Progenitor cell of endocrine pancreas (in vitro differentiated cells): Measurements from ENCODE around the gene STEAP1B. TPM values are rescaled to one million over a fixed set of nuclear protein-coding genes. Genes with fewer than 3 reads are reported as not detected.

ENCODE experiments used
- DNase-seq: peaks from one replicate; pipeline ENCODE4 v3.0.0; 2021; ENCODE audit warnings: low spot score; ENCODE audit not compliant: unreplicated experiment
- H3K27ac Mint-ChIP-seq: 2 replicates; pipeline ENCODE4 v1.8.0; 2021; ENCODE audit warnings: mild to moderate bottlenecking, moderate library complexity, mixed read lengths
- H3K27me3 Mint-ChIP-seq: 2 replicates; pipeline ENCODE4 v1.8.0; 2021; ENCODE audit warnings: mixed read lengths
- H3K36me3 Mint-ChIP-seq: 2 replicates; pipeline ENCODE4 v1.8.0; 2022; ENCODE audit warnings: mixed read lengths; ENCODE audit not compliant: insufficient read depth
- H3K4me1 Mint-ChIP-seq: 2 replicates; pipeline ENCODE4 v1.8.0; 2021; ENCODE audit warnings: low read depth, mixed read lengths
- H3K4me3 Mint-ChIP-seq: 2 replicates; pipeline ENCODE4 v1.8.0; 2021; ENCODE audit warnings: low read depth, mild to moderate bottlenecking, moderate library complexity, mixed read lengths
- H3K9me3 Mint-ChIP-seq: 2 replicates; pipeline ENCODE4 v1.8.0; 2021; ENCODE audit warnings: low read depth, mixed read lengths
- CTCF ChIP-seq: fragments of 200-600 bp; sonication (generic); IDR thresholded peaks from one replicate; pipeline ENCODE4 v1.5.0; 2021; ENCODE audit warnings: antibody characterized with exemption, mild to moderate bottlenecking; ENCODE audit not compliant: unreplicated experiment
- total RNA-seq: library from RNA; stranded (reverse); gene quantifications from 2 replicates; pipeline ENCODE4 v1.2.1, GENCODE V29; 2021

Gene STEAP1B
- total RNA-seq, 1 donor from 2014 or later, result 0.89 TPM

DNA sequence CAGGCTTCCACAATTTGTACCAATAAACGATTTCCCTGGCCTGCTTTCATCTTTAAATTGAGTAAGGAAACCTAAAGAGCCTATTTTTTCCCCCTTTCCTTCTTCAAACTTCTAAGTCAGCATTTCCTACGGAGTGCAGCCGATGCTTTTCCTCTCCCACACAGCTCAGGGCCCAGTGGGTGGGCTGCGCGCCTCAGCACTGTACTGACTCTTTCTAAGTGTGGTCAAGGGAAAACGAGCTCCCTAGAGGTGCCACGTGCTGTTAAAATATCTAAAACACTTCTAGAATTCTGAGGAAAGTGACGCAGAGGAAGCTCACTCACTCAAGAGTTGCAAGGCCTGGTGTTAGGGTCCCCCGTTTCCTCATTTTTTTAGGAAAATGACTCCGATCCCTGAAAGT lies 29.0 kb downstream of the STEAP1B start:
- H3K36me3 Mint-ChIP-seq, result no peaks in the 10 kb centered on the region
- no peak for DNase-seq
- no peaks in the 10 kb centered on the region for H3K4me1 Mint-ChIP-seq
- H3K27ac Mint-ChIP-seq, result no peak overlapping the region
- TF ChIP-seq CTCF, result no peak
- H3K9me3 Mint-ChIP-seq, result peaks cover 6% of the 10 kb centered on the region
- H3K27me3 Mint-ChIP-seq, result no peaks in the 10 kb centered on the region
- H3K4me3 Mint-ChIP-seq, result no peak overlapping the region

DNA sequence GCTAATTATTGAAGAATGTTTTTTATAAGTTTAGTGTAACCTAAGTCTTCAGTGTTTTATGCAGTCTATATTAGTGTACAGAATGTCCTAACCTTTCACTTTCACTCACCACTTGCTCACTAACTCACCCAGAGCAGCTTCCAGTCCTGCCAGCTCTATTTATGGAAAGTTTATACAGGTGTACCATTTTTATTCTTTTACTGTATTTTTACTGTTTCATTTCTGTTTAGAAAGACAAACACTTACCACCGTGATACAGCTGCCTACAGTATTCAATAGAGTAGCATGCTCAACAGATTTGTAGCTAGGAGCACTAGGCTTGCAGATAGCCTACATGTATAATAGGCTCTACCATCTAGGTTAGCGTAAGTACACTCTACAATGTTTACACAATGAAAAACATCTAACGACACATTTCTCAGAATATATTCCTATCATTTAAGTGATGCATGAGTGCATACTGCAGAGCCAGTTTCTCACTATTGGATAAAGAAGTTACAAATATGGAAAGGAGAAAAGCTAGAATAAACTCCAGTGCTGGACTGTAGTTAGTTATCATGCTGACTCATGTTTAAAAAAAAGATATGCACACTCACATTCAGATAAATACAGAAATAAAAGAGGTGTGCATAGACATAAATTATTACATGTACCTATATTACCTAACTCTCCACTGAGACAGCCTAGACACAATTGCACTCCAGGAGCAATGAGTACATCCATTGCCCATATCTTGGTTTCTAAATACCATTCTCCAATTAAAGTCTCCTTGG lies 30.4 kb downstream of the STEAP1B start:
- Mint-ChIP-seq H3K9me3 (peaks cover 6% of the 10 kb centered on the region), H3K4me3 (no peak overlapping the region), H3K36me3 (no peaks in the 10 kb centered on the region), H3K27me3 (no peaks in the 10 kb centered on the region), H3K27ac (no peak overlapping the region), H3K4me1 (no peaks in the 10 kb centered on the region)
- TF ChIP-seq CTCF, result no peak
- no peak for DNase-seq

DNA sequence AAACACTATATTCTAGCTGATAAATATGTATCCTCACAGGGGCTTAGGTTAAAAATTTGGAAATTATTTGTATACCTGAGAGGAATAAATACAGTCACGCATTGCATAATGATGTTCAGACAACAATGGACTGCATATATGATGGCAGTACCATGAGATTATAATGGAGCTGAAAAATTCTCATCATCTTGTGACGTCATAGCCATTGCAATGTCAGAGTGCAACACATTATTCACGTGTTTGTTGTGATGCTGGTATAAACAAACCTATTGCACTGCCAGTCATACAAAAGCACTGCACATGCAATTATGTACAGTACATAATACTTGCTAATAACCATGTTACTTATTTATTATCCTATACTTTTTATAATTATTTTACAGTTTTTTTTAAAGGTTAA lies 31.4 kb downstream of the STEAP1B start:
- no peak overlapping the region for H3K27ac Mint-ChIP-seq
- no peak for TF ChIP-seq CTCF
- no peak overlapping the region for H3K4me3 Mint-ChIP-seq
- DNase-seq, result no peak
- H3K4me1 Mint-ChIP-seq, result no peaks in the 10 kb centered on the region
- no peaks in the 10 kb centered on the region for H3K27me3 Mint-ChIP-seq
- H3K9me3 Mint-ChIP-seq, result peaks cover 6% of the 10 kb centered on the region
- no peaks in the 10 kb centered on the region for H3K36me3 Mint-ChIP-seq

DNA sequence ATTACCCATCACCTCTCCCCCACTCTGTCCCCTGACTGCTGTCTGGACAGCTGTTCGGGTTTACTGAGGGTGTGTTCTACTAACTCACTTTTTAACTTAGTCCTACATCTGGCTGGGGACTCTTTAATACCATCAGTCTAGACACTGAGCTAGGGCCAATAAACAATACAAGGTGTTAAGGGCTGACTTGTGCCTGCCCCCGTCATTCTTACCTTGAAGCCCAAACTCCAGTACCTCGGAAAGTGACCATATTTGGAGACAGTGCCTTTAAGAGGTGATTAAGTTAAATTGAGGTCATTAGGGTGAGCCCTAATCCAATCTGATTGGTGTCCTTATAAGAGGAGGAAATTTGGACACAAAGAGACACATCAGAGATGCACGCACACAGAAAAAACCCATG lies 35.7 kb downstream of the STEAP1B start:
- Mint-ChIP-seq H3K4me3 (no peak overlapping the region), H3K9me3 (peaks cover 2% of the 10 kb centered on the region), H3K36me3 (no peaks in the 10 kb centered on the region), H3K27ac (no peak overlapping the region), H3K27me3 (no peaks in the 10 kb centered on the region), H3K4me1 (no peaks in the 10 kb centered on the region)
- DNase-seq, result no peak
- no peak for TF ChIP-seq CTCF

- Mint-ChIP-seq H3K27me3 (no peaks in the 10 kb centered on the region), H3K9me3 (peaks cover 2% of the 10 kb centered on the region), H3K4me3 (no peak overlapping the region), H3K36me3 (no peaks in the 10 kb centered on the region), H3K4me1 (no peaks in the 10 kb centered on the region), H3K27ac (no peak overlapping the region)
- no peak for DNase-seq
- no peak for TF ChIP-seq CTCF
These were observed 39.5 kb downstream of the STEAP1B start for GRCh38 chr7:22460363-22460988.
